Measurements from ENCODE around the gene MORN5. TPM values are rescaled to one million over a fixed set of nuclear protein-coding genes. Genes with fewer than 3 reads are reported as not detected.

Gene MORN5
- polyA plus RNA-seq, 2 of the 4 experiments (the other 2 are of a cell fraction) = not detected

DNA sequence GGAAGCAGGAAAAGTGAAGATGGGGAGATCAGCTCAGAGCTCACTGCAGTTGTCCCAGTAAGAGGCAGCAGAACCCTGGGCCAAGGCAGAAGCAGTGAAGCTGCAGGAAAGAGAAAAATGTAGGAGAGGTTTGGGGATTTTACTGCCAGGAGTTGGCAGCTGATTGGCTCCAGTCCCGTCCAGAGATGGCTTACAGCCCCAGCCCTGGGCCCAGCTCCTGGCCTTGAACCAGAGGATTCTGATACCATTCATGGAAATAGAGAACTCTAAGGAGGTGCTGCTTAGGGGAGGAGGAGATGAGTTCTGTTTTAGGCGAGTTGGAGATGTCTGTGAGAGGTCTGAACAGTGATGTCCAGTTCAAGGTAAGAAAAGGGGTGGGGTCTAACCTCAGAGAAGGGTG, 4.6 kb downstream of the MORN5 start:
- 0 out of 3 replicates have a peak, but pooled peaks cover 3% of the 10 kb centered on the region for H3K4me1 ChIP-seq
- WGBS (ENCODE audit: missing lambda C conversion rate) = 0% methylated on average over 2 of the region's 2 CpGs
- TF ChIP-seq RNF2 (IDR thresholded peaks at IDR 0.05; ENCODE audit: borderline replicate concordance, low read depth) (no peak), POLR2AphosphoS2 (conservative IDR thresholded peaks at IDR 0.05; ENCODE audit: low read length) (no peak), GATA3 (IDR thresholded peaks at IDR 0.05; ENCODE audit: borderline replicate concordance) (no peak), MYC (IDR thresholded peaks at IDR 0.05; ENCODE audit: borderline replicate concordance, low read length) (no peak), SREBF2 (IDR thresholded peaks at IDR 0.05) (no peak), CBX8 (IDR thresholded peaks at IDR 0.05) (no peak), HDAC2 (IDR thresholded peaks at IDR 0.05) (no peak), CTCF (IDR thresholded peaks at IDR 0.05) (no peak), TP53 (CRISPR knock-in tag; IDR thresholded peaks at IDR 0.05) (no peak), RAD21 (conservative IDR thresholded peaks at IDR 0.05 in 1 of 2, IDR thresholded peaks at IDR 0.05 in 1 of 2) (no peak), ZFP36 (IDR thresholded peaks at IDR 0.05; ENCODE audit: borderline replicate concordance, partially characterized antibody) (no peak)
- TF ChIP-seq, protein P1, sequence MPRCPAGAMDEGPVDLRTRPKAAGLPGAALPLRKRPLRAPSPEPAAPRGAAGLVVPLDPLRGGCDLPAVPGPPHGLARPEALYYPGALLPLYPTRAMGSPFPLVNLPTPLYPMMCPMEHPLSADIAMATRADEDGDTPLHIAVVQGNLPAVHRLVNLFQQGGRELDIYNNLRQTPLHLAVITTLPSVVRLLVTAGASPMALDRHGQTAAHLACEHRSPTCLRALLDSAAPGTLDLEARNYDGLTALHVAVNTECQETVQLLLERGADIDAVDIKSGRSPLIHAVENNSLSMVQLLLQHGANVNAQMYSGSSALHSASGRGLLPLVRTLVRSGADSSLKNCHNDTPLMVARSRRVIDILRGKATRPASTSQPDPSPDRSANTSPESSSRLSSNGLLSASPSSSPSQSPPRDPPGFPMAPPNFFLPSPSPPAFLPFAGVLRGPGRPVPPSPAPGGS (IDR thresholded peaks at IDR 0.05) = no peak
- TF ChIP-seq, protein P2, sequence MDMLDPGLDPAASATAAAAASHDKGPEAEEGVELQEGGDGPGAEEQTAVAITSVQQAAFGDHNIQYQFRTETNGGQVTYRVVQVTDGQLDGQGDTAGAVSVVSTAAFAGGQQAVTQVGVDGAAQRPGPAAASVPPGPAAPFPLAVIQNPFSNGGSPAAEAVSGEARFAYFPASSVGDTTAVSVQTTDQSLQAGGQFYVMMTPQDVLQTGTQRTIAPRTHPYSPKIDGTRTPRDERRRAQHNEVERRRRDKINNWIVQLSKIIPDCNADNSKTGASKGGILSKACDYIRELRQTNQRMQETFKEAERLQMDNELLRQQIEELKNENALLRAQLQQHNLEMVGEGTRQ (IDR thresholded peaks at IDR 0.05) = no peak
- TF ChIP-seq, protein P3, sequence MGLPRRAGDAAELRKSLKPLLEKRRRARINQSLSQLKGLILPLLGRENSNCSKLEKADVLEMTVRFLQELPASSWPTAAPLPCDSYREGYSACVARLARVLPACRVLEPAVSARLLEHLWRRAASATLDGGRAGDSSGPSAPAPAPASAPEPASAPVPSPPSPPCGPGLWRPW (IDR thresholded peaks at IDR 0.05) = no peak
- TF ChIP-seq, protein P4, sequence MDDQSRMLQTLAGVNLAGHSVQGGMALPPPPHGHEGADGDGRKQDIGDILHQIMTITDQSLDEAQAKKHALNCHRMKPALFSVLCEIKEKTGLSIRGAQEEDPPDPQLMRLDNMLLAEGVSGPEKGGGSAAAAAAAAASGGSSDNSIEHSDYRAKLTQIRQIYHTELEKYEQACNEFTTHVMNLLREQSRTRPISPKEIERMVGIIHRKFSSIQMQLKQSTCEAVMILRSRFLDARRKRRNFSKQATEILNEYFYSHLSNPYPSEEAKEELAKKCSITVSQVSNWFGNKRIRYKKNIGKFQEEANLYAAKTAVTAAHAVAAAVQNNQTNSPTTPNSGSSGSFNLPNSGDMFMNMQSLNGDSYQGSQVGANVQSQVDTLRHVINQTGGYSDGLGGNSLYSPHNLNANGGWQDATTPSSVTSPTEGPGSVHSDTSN (IDR thresholded peaks at IDR 0.05) = no peak
- peaks cover 15% of the 10 kb centered on the region; the same call in 2 of the 3 replicates for H3K9me3 ChIP-seq
- H3K4me2 ChIP-seq = no peak overlapping the region
- H3K4me3 ChIP-seq = no peak overlapping the region
- CTCF ChIA-PET = interaction anchor here (0.7 to 1.6 kb wide), 5 partner anchors 10 to 83 kb away, joined by 3 to 6 read pairs (median 4); no protein-coding TSS in a partner anchor
- POLR2A ChIA-PET = no interaction called here
- DNase-seq (ENCODE audit: low read depth in 1 of 2, low spot score in 1 of 2) = no peak
- no peak for FAIRE-seq
- no peak for ATAC-seq
- H3K27ac ChIP-seq = no peak overlapping the region

DNA sequence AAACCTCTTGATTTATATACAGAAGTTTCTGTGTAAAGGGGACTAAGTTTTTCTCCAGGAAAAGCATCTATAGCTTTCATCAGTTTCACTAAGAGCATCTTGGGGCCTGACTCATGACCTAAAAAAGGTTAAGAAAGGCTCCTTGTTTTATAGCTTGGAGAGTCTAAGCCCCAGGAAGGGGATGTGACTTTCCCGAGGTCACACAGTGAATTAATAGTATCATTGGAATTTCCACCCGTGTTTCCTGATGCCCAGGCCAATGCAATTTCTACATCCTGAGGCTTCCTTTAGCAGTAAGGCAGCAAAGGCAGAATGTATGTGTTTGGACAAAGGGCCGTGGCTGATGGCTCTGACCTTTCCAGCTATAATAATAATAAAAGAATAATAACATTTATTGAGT, 8.6 kb downstream of the MORN5 start:
- H3K9me3 ChIP-seq = 0 out of 3 replicates have a peak, but pooled peaks cover 2% of the 10 kb centered on the region
- H3K27ac ChIP-seq = no peak overlapping the region
- no peak for DNase-seq (ENCODE audit: low read depth in 1 of 2, low spot score in 1 of 2)
- ChIA-PET POLR2A (no interaction called here), CTCF (interaction anchor here (0.8 to 1.5 kb wide), 6 partner anchors 9 to 47 kb away, joined by 3 to 5 read pairs (median 3); no protein-coding TSS in a partner anchor)
- no peak overlapping the region for H3K4me3 ChIP-seq
- 18% methylated on average over 3 of the region's 3 CpGs for WGBS (ENCODE audit: missing lambda C conversion rate)
- TF ChIP-seq PHF8 (IDR thresholded peaks at IDR 0.05; ENCODE audit: borderline replicate concordance, low read depth) (no peak), FOXS1 (CRISPR knock-in tag; IDR thresholded peaks at IDR 0.05) (no peak), SREBF2 (IDR thresholded peaks at IDR 0.05) (no peak), EP300 (IDR thresholded peaks at IDR 0.05) (no peak), HOXB5 (CRISPR knock-in tag; IDR thresholded peaks at IDR 0.05) (no peak), POLR2AphosphoS2 (conservative IDR thresholded peaks at IDR 0.05; ENCODE audit: low read length) (no peak), MAZ (IDR thresholded peaks at IDR 0.05; ENCODE audit: borderline replicate concordance, low read depth, low read length) (no peak), TP53 (CRISPR knock-in tag; IDR thresholded peaks at IDR 0.05) (no peak), FOSB (CRISPR knock-in tag; IDR thresholded peaks at IDR 0.05) (no peak), KDM1A (IDR thresholded peaks at IDR 0.05; ENCODE audit: low read depth) (no peak), POLR2A (IDR thresholded peaks at IDR 0.05; ENCODE audit: low read length) (no peak), HEYL (CRISPR knock-in tag; IDR thresholded peaks at IDR 0.05) (no peak), JUN (IDR thresholded peaks at IDR 0.05) (no peak), NFE2L2 (conservative IDR thresholded peaks at IDR 0.05; ENCODE audit: low read length) (no peak), ZSCAN20 (CRISPR knock-in tag; IDR thresholded peaks at IDR 0.05) (no peak)
- TF ChIP-seq, protein P5, sequence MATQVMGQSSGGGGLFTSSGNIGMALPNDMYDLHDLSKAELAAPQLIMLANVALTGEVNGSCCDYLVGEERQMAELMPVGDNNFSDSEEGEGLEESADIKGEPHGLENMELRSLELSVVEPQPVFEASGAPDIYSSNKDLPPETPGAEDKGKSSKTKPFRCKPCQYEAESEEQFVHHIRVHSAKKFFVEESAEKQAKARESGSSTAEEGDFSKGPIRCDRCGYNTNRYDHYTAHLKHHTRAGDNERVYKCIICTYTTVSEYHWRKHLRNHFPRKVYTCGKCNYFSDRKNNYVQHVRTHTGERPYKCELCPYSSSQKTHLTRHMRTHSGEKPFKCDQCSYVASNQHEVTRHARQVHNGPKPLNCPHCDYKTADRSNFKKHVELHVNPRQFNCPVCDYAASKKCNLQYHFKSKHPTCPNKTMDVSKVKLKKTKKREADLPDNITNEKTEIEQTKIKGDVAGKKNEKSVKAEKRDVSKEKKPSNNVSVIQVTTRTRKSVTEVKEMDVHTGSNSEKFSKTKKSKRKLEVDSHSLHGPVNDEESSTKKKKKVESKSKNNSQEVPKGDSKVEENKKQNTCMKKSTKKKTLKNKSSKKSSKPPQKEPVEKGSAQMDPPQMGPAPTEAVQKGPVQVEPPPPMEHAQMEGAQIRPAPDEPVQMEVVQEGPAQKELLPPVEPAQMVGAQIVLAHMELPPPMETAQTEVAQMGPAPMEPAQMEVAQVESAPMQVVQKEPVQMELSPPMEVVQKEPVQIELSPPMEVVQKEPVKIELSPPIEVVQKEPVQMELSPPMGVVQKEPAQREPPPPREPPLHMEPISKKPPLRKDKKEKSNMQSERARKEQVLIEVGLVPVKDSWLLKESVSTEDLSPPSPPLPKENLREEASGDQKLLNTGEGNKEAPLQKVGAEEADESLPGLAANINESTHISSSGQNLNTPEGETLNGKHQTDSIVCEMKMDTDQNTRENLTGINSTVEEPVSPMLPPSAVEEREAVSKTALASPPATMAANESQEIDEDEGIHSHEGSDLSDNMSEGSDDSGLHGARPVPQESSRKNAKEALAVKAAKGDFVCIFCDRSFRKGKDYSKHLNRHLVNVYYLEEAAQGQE (IDR thresholded peaks at IDR 0.05) = no peak
- TF ChIP-seq, protein P4 (IDR thresholded peaks at IDR 0.05) = no peak
- no peak overlapping the region for H3K4me2 ChIP-seq
- no peaks in the 10 kb centered on the region for H3K4me1 ChIP-seq
- FAIRE-seq = no peak
- no peak for ATAC-seq
